Measurements from ENCODE around the gene ADCY3.
"Not testable (repeated sequence)": the region's sequence is repeated elsewhere in the genome, so short reads cannot be mapped to it uniquely, and the experiment has no call there.

ADCY3 gene

DNA sequence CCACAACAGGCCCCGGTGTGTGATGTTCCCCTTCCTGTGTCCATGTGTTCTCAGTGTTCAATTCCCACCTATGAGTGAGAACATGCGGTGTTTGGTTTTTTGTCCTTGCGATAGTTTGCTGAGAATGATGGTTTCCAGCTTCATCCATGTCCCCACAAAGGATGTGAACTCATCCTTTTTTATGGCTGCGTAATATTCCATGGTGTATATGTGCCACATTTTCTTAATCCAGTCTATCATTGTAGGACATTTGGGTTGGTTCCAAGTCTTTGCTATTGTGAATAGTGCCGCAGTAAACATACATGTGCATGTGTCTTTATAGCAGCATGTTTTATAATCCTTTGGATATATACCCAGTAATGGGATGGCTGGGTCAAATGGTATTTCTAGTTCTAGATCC, 119.5 kb downstream of the ADCY3 start:
- not testable (repeated sequence) for ATAC-seq
- peak; percentile 64; the same call in 1 of the 2 replicates for TF ChIP-seq ZNF8 (CRISPR knock-in tag; IDR thresholded peaks at IDR 0.05)

DNA sequence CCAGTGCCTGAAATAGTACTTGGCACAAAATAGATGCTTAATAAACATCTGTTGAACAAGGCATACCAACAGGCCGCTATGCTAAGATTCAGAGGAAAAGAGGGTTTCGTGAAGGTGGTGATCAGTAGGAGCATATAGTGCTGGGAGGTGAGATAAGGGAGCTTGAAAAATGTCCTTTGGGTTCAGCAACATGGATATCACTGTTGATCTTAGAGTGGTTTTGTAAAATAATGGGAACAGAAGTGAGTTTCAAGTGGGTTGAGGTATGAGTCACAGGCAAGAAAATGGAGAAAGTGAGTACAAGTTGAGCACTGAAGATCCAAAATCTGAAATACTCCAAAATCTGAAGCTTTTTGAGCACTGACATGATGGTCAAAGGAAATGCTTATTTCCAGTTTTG, 122.4 kb downstream of the ADCY3 start:
- TF ChIP-seq ZFP3 (CRISPR knock-in tag; IDR thresholded peaks at IDR 0.05): no peak
- no peak for ATAC-seq

DNA sequence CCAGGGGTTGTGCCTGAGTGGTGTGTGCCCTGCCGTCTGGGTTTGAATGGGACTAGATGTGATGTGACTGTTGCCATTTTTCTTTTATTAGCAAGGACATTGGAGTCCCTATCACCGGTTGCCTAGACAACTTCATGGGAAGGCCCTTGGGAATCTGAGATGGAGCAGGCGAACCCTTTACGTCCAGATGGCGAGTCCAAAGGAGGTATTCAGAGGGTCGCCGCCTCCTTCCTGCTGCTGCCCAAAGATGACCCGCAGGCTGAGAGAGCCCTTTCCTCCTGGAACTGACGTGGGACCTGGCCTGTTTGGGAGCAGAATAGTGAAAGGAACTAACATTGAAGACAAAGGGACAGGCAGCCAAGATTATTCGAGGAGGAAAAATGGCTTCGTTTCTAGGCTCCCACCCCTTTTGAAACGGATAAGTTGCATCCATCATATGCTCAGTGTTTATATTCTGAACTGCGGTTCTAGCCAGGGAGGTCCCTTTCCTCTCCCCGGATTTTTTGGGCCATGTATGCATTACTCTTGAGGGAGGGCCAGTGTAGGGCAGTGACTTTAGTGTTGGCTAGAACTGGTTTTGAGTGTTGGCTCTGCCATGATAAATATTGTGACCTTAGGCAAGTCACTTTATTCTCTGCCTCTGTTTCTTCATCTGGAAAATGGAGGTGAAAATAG, 126.1 kb downstream of the ADCY3 start:
- no peak for TF ChIP-seq CSRNP3 (CRISPR knock-in tag; IDR thresholded peaks at IDR 0.05)
- no peak for TF ChIP-seq POU6F1 (CRISPR knock-in tag; IDR thresholded peaks at IDR 0.05; ENCODE audit: borderline replicate concordance, low read depth)
- no peak for TF ChIP-seq ISL1 (CRISPR knock-in tag; IDR thresholded peaks at IDR 0.05)
- TF ChIP-seq RARB (CRISPR knock-in tag; IDR thresholded peaks at IDR 0.05): no peak
- ATAC-seq: peak; percentile 35

DNA sequence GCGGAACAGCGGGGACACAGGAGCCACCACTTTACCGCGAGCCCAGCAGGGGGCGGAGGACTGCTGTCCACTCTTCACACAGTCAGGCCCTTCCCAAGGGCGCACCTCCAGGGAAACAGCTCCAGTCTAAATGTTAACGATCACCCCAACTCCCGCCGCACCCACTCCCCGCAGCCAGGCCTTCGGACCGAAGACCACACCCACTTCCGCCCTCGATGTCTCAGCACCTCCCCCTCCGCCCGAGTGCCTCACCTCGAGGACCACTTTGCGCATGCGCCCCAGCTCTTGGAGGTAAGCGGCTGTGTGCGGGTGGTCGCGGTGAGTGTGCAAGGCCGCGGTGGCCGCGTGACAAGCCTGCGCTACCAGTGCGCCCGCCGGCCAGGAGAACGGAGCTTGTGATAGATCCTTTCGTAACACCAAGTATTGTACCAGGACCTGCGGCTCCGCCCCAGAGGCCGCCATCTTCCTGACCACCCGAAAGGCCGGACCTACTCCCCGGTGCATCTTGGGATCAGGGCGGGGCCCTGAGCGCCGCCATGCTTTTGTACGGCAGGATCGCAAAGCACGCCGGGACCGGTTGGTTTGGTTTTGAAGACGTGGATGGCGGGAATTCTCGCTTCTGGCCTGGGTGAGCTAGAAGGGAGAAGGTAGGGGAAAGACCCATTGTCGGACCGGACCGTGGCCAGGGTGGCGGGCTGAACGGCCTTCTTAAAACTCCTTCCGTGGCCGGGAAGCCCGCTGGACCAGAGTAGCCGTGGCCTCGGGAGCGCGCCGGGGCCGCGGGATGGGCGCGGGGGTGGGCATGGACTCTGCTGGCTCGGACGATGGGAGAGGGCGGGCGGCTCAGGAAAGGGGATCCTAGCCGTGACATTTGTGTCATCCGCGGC, 126.9 kb downstream of the ADCY3 start, which contains the start of the genes CENPO and PTRHD1:
TSS of gene CENPO (plus strand) at position 552 of the 887 bp plus-strand sequence. CDS start 495 bp downstream, outside the sequence.
TSS of gene PTRHD1 (minus strand) at position 518 of the 887 bp plus-strand sequence. CDS start at position 504, 14 bp downstream.
- ATAC-seq: peak; percentile 96

More for the DNA sequence above, 126.9 kb downstream of the ADCY3 start, which contains the start of the genes CENPO and PTRHD1:
- TF ChIP-seq TOX (CRISPR knock-in tag; IDR thresholded peaks at IDR 0.05; ENCODE audit: borderline replicate concordance) (no peak), ISL1 (CRISPR knock-in tag; IDR thresholded peaks at IDR 0.05) (no peak), GLIS3 (CRISPR knock-in tag; IDR thresholded peaks at IDR 0.05) (0 out of 2 replicates have a peak, but pooled peaks have one; percentile 19), RARB (CRISPR knock-in tag; IDR thresholded peaks at IDR 0.05) (no peak), CSDC2 (CRISPR knock-in tag; IDR thresholded peaks at IDR 0.05) (no peak), ZNF70 (CRISPR knock-in tag; IDR thresholded peaks at IDR 0.05) (peak; percentile 14; the same call in 1 of the 2 replicates), ZFP3 (CRISPR knock-in tag; IDR thresholded peaks at IDR 0.05) (peak; percentile 40; the same call in 1 of the 2 replicates), ESRRG (CRISPR knock-in tag; IDR thresholded peaks at IDR 0.05) (no peak), SNAI2 (CRISPR knock-in tag; IDR thresholded peaks at IDR 0.05) (peak; percentile 41; the same call in 1 of the 2 replicates), ZFP30 (CRISPR knock-in tag; IDR thresholded peaks at IDR 0.05) (0 out of 2 replicates have a peak, but pooled peaks have one; percentile 41), PPARA (CRISPR knock-in tag; IDR thresholded peaks at IDR 0.05; ENCODE audit: borderline replicate concordance) (0 out of 2 replicates have a peak, but pooled peaks have one; percentile 62), ZC3H10 (CRISPR knock-in tag; IDR thresholded peaks at IDR 0.05) (no peak), TCF4 (CRISPR knock-in tag; IDR thresholded peaks at IDR 0.05; ENCODE audit: borderline replicate concordance) (no peak), ZNF565 (CRISPR knock-in tag; conservative IDR thresholded peaks at IDR 0.05; ENCODE audit: low read depth) (no peak), CSRNP3 (CRISPR knock-in tag; IDR thresholded peaks at IDR 0.05) (no peak)
- TF ChIP-seq, protein P1, sequence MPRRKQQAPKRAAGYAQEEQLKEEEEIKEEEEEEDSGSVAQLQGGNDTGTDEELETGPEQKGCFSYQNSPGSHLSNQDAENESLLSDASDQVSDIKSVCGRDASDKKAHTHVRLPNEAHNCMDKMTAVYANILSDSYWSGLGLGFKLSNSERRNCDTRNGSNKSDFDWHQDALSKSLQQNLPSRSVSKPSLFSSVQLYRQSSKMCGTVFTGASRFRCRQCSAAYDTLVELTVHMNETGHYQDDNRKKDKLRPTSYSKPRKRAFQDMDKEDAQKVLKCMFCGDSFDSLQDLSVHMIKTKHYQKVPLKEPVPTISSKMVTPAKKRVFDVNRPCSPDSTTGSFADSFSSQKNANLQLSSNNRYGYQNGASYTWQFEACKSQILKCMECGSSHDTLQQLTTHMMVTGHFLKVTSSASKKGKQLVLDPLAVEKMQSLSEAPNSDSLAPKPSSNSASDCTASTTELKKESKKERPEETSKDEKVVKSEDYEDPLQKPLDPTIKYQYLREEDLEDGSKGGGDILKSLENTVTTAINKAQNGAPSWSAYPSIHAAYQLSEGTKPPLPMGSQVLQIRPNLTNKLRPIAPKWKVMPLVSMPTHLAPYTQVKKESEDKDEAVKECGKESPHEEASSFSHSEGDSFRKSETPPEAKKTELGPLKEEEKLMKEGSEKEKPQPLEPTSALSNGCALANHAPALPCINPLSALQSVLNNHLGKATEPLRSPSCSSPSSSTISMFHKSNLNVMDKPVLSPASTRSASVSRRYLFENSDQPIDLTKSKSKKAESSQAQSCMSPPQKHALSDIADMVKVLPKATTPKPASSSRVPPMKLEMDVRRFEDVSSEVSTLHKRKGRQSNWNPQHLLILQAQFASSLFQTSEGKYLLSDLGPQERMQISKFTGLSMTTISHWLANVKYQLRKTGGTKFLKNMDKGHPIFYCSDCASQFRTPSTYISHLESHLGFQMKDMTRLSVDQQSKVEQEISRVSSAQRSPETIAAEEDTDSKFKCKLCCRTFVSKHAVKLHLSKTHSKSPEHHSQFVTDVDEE (CRISPR knock-in tag; IDR thresholded peaks at IDR 0.05): peak; percentile 49
- TF ChIP-seq, protein P2, sequence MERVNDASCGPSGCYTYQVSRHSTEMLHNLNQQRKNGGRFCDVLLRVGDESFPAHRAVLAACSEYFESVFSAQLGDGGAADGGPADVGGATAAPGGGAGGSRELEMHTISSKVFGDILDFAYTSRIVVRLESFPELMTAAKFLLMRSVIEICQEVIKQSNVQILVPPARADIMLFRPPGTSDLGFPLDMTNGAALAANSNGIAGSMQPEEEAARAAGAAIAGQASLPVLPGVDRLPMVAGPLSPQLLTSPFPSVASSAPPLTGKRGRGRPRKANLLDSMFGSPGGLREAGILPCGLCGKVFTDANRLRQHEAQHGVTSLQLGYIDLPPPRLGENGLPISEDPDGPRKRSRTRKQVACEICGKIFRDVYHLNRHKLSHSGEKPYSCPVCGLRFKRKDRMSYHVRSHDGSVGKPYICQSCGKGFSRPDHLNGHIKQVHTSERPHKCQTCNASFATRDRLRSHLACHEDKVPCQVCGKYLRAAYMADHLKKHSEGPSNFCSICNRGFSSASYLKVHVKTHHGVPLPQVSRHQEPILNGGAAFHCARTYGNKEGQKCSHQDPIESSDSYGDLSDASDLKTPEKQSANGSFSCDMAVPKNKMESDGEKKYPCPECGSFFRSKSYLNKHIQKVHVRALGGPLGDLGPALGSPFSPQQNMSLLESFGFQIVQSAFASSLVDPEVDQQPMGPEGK (CRISPR knock-in tag; IDR thresholded peaks at IDR 0.05; ENCODE audit: borderline replicate concordance): peak; percentile 25; the same call in 1 of the 2 replicates

Measured in SK-N-SH treated with all-trans-retinoic acid at 6 μM for 48 hours (cell line).